Measurements from ENCODE around the gene DQX1. TPM values are rescaled to one million over a fixed set of nuclear protein-coding genes. Genes with fewer than 3 reads are reported as not detected.

Gene DQX1
- total RNA-seq, 4 donors from 2014 or later = not detected

DNA sequence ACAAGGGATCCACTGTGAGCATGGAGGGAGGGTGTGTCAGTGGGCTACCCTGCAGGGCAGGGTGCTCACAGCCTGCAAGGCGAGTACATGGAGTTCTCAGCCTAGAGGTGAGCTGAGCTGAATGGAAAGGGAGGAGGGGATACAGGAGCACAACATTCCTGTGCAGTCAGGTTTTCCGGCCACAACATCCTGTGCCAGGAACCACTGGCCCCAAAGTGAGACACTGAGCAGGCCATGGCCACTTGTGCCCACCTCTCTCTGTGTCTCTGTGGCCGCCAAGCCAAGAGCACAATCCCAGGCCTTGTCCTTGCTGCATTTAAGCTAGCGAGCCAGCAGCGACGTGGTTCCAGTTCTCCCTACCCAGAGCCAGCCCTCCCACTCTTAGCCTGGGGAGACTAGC, 34.6 kb upstream of the DQX1 start:
- DNase-seq (ENCODE audit: low spot score) (no peak), ATAC-seq (ENCODE audit: low FRiP score) (no peak)
- TF ChIP-seq, protein P1, sequence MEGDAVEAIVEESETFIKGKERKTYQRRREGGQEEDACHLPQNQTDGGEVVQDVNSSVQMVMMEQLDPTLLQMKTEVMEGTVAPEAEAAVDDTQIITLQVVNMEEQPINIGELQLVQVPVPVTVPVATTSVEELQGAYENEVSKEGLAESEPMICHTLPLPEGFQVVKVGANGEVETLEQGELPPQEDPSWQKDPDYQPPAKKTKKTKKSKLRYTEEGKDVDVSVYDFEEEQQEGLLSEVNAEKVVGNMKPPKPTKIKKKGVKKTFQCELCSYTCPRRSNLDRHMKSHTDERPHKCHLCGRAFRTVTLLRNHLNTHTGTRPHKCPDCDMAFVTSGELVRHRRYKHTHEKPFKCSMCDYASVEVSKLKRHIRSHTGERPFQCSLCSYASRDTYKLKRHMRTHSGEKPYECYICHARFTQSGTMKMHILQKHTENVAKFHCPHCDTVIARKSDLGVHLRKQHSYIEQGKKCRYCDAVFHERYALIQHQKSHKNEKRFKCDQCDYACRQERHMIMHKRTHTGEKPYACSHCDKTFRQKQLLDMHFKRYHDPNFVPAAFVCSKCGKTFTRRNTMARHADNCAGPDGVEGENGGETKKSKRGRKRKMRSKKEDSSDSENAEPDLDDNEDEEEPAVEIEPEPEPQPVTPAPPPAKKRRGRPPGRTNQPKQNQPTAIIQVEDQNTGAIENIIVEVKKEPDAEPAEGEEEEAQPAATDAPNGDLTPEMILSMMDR (IDR thresholded peaks at IDR 0.05) = no peak

DNA sequence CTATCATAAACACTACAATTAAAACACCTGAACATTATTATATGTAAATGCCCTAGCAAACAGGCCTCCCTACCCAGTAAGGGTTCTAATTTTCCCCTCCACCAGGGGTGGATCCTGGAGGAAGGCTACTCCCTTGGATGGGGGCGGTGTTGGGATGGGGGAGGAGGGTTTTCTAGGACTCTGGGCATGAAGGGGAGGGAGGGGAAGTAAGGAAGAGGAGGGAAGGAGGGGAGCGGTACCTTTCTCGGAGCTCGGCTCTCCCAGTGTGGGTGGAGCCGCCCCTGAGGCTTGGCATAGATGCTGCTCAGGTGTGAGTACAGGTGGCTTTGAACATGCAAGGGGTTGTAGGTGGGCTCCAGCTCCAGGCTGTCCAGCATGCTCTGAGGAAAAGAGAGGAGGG, 33.9 kb upstream of the DQX1 start:
- no peak for DNase-seq (ENCODE audit: low spot score)
- ATAC-seq (ENCODE audit: low FRiP score) = no peak
- TF ChIP-seq, protein P1 (IDR thresholded peaks at IDR 0.05) = no peak

DNA sequence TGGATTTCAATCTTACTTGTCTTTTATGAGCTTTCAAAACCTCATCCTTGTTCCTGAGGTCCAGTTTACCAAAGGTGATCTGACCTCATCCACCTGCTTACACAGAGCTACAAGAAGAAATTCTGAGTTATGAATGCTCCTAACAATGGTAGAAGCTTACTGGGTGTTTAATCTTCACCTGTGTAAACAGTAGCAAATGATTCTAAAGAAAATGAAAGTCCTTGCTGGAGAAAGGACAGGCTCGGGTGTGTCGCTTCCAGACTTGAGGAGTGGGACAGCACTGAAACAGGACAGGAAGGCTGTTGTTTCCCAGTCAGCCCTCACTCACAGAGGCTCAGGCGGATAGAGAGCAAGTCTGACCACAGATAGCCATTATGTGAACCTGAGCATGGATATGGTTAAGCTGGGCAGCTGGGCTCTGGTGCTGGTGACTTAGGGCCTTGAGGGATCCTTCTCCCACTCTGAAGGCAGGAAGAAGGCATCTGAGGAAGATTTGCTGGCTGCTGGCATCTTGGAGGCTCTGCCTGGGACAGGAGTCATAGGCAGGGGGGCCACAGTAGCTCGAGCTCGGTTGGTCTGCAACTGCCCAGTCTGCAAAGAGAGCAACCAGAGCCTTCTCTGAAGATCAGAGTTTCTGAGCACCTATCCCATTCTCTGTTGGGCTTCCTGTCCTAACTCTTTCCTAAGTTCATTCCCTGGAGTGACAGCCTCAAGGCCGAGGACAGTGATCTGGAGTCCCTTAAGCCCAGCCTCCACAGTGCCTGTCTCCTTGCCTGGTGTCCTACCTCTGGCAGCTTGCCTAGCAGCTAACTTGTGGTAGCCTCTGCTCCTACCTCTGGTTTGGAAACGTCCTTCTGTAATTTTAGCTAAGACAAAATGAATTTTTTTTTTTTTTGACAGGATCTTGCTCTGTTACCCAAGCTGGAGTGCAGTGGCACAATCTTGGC, 32.5 kb upstream of the DQX1 start:
- ATAC-seq (ENCODE audit: low FRiP score) (no peak), DNase-seq (ENCODE audit: low spot score) (no peak)
- TF ChIP-seq, protein P1 (IDR thresholded peaks at IDR 0.05) = no peak

DNA sequence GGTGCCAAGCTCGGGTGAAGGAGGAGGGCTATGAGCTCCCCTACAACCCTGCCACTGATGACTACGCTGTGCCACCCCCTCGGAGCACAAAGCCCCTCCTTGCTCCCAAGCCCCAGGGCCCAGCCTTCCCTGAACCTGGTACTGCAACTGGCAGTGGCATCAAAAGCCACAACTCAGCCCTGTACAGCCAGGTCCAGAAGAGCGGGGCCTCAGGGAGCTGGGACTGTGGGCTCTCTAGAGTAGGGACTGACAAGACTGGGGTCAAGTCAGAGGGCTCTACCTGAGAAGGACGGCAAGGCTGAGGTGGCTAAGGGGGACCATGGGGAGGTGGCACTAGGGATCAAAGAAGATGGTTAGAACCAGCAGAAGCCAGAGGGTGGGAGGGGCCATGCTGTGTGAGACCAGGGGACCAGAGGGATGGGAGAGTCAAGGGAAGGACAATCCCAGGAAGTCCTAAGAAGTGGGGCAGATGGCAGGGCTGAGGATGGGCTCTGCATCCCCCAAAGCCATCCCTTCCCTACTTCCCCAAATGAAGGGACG, 30.9 kb upstream of the DQX1 start:
- TF ChIP-seq, protein P1 (IDR thresholded peaks at IDR 0.05) = no peak
- ATAC-seq (ENCODE audit: low FRiP score) = no peak
- DNase-seq (ENCODE audit: low spot score) = no peak

DNA sequence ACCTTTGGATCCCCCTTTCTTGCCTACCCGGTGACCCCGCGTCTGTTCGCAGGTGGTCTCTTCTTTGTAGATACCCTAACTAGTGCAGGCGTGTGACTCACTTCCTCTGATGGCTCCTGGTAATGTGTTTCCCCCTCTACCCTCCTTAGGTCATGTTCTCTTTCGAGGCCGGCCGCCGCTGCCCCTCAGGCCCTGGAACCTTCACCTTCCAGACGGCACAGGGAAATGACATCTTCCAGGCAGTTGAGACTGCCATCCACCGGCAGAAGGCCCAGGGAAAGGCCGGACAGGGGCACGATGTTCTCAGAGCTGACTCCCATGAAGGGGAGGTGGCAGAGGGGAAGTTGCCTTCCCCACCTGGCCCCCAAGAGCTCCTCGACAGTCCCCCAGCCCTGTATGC, 30.1 kb upstream of the DQX1 start:
- ATAC-seq (ENCODE audit: low FRiP score) = no peak
- DNase-seq (ENCODE audit: low spot score) = no peak
- TF ChIP-seq, protein P1 (IDR thresholded peaks at IDR 0.05) = no peak

DNA sequence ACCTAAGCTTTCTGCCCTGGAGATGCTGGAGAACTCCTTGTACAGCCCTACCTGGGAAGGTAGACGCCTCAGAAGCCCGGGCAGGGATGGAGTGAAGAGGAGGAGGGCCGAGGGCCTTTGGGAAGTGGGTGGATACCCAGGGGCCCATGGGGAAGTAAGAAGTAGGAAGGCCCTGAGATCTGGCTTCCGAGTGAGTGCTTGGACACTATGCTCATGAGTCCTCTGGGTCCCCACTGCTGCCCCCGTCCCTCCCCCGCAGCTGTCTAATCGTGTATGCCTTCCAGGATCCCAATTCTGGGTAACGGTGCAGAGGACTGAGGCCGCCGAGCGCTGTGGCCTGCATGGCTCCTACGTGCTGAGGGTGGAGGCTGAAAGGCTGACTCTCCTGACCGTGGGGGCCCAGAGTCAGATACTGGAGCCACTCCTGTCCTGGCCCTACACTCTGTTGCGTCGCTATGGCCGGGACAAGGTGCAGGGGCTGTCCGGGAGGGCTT, 29.6 kb upstream of the DQX1 start:
- no peak for ATAC-seq (ENCODE audit: low FRiP score)
- TF ChIP-seq, protein P1 (IDR thresholded peaks at IDR 0.05) = no peak
- DNase-seq (ENCODE audit: low spot score) = no peak

All from omental fat pad (tissue), 4 donors.